Mucosa of rectum (tissue), 2 donors: ENCODE data around the gene ADRB1.

Experiments
- H3K27ac ChIP-seq, 2 donors: one replicate each; pipeline ENCODE4 v1.7.0; 2013; ENCODE audit warnings: inconsistent platforms in 2 of 2, low read depth in 2 of 2, low read length in 2 of 2
- H3K27me3 ChIP-seq, 2 donors: one replicate each; pipeline ENCODE4 v1.7.0; 2013; ENCODE audit warnings: low read length in 2 of 2; ENCODE audit not compliant: control insufficient read depth in 2 of 2, insufficient read depth in 2 of 2
- H3K36me3 ChIP-seq, 2 donors: one replicate each; pipeline ENCODE4 v1.7.0; 2013; ENCODE audit warnings: low read length in 2 of 2; ENCODE audit not compliant: control insufficient read depth in 2 of 2, insufficient read depth in 2 of 2
- H3K4me1 ChIP-seq, 2 donors: one replicate each; pipeline ENCODE4 v1.7.0; 2013; ENCODE audit warnings: low read length in 2 of 2, mild to moderate bottlenecking in 1 of 2; ENCODE audit not compliant: control insufficient read depth in 2 of 2, insufficient read depth in 2 of 2
- H3K4me3 ChIP-seq, 2 donors: one replicate each; pipeline ENCODE4 v1.7.0; 2013; ENCODE audit warnings: low read length in 2 of 2
- H3K9ac ChIP-seq, 2 donors: one replicate each; pipeline ENCODE4 v1.7.0; 2013; ENCODE audit warnings: low read length in 2 of 2, low read depth in 1 of 2, mild to moderate bottlenecking in 1 of 2
- H3K9me3 ChIP-seq, 2 donors: one replicate each; pipeline ENCODE4 v1.7.0; 2013; ENCODE audit warnings: low read length in 2 of 2; ENCODE audit not compliant: control insufficient read depth in 2 of 2
- donor health status: healthy.
- donor health status: Normal muscosa, but diverticular disease.

Gene ADRB1

GRCh38 chr10:114081911-114082583 lies 38.4 kb downstream of the ADRB1 start:
- Histone ChIP-seq H3K36me3 (no peaks in the 10 kb centered on the region), H3K9ac (no peak overlapping the region), H3K27me3 (no peaks in the 10 kb centered on the region), H3K4me1 (peaks cover 0 to 5% of the 10 kb centered on the region in 2 donors), H3K9me3 (no peaks in the 10 kb centered on the region), H3K4me3 (no peak overlapping the region), H3K27ac (no peak overlapping the region)

DNA sequence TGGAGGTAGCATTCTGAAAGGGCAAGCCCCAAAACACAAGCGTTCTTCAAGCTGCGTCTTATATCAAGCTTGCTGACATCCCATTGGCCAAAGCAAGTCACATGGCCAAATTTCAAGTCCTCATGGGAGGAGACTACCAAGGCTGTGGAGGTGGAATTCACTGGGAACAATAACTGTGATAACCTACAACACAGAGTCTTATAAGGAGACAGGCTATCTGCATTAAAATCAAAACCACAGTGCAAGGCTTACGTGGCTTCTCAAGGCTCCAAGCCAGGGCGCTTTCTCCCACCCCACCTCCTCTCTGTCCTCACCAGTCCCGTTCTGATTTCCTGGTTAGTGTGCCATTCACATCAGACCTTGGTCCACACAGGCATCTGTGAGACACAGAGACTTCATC lies 39.4 kb downstream of the ADRB1 start:
- Histone ChIP-seq H3K4me3 (no peak overlapping the region), H3K27ac (no peak overlapping the region)

GRCh38 chr10:114084215-114084614 lies 40.5 kb downstream of the ADRB1 start:
- H3K27ac ChIP-seq, result no peak overlapping the region
- no peaks in the 10 kb centered on the region for H3K36me3 ChIP-seq
- peaks cover 0 to 5% of the 10 kb centered on the region in 2 donors for H3K4me1 ChIP-seq
- no peak overlapping the region for H3K9ac ChIP-seq
- no peaks in the 10 kb centered on the region for H3K27me3 ChIP-seq
- H3K9me3 ChIP-seq, result no peaks in the 10 kb centered on the region
- no peak overlapping the region for H3K4me3 ChIP-seq

More for the DNA sequence above, 39.4 kb downstream of the ADRB1 start:
- H3K27me3 ChIP-seq, result no peaks in the 10 kb centered on the region
- no peak overlapping the region for H3K9ac ChIP-seq
- H3K4me1 ChIP-seq, result peaks cover 0 to 5% of the 10 kb centered on the region in 2 donors
- no peaks in the 10 kb centered on the region for H3K36me3 ChIP-seq
- H3K9me3 ChIP-seq, result no peaks in the 10 kb centered on the region

- peaks cover 0 to 2% of the 10 kb centered on the region in 2 donors for H3K4me1 ChIP-seq
- H3K27me3 ChIP-seq, result no peaks in the 10 kb centered on the region
- H3K27ac ChIP-seq, result no peak overlapping the region
- H3K9ac ChIP-seq, result no peak overlapping the region
- no peak overlapping the region for H3K4me3 ChIP-seq
- H3K36me3 ChIP-seq, result no peaks in the 10 kb centered on the region
- no peaks in the 10 kb centered on the region for H3K9me3 ChIP-seq
Observed at GRCh38 chr10:114087255-114087654, 43.6 kb downstream of the ADRB1 start.

GRCh38 chr10:114087655-114088054 lies 44.0 kb downstream of the ADRB1 start:
- Histone ChIP-seq H3K36me3 (no peaks in the 10 kb centered on the region), H3K27ac (no peak overlapping the region), H3K9ac (no peak overlapping the region), H3K4me1 (no peaks in the 10 kb centered on the region), H3K9me3 (no peaks in the 10 kb centered on the region), H3K27me3 (no peaks in the 10 kb centered on the region), H3K4me3 (no peak overlapping the region)

GRCh38 chr10:114094795-114095194 lies 51.1 kb downstream of the ADRB1 start:
- Histone ChIP-seq H3K4me1 (no peaks in the 10 kb centered on the region), H3K4me3 (no peak overlapping the region), H3K27ac (no peak overlapping the region), H3K9ac (no peak overlapping the region), H3K36me3 (no peaks in the 10 kb centered on the region), H3K9me3 (no peaks in the 10 kb centered on the region), H3K27me3 (no peaks in the 10 kb centered on the region)

- H3K27me3 ChIP-seq, result peaks cover 0 to 4% of the 10 kb centered on the region in 2 donors
- no peak overlapping the region for H3K9ac ChIP-seq
- H3K9me3 ChIP-seq, result no peaks in the 10 kb centered on the region
- H3K27ac ChIP-seq, result no peak overlapping the region
- H3K4me1 ChIP-seq, result peaks cover 0 to 1% of the 10 kb centered on the region in 2 donors
- no peak overlapping the region for H3K4me3 ChIP-seq
- H3K36me3 ChIP-seq, result no peaks in the 10 kb centered on the region
Observed at GRCh38 chr10:114095559-114096337, 52.1 kb downstream of the ADRB1 start.
